CD4-positive, alpha-beta T cell treated with Interleukin-6 at 100 ng/mL for 8 hours (primary cell): ENCODE data around the gene LHFPL5.

Source experiments
- DNase-seq: peaks from one replicate; pipeline ENCODE4 v3.0.0-alpha.2; 2020; ENCODE audit warnings: mixed read lengths, low spot score

LHFPL5 gene

GRCh38 chr6:35794536-35795452 lies 10.4 kb upstream of the LHFPL5 start:
- no peak for DNase-seq

- DNase-seq = no peak
Measured at GRCh38 chr6:35795453-35796071, 9.6 kb upstream of the LHFPL5 start.

GRCh38 chr6:35796236-35796635 lies 8.9 kb upstream of the LHFPL5 start:
- no peak for DNase-seq

DNA sequence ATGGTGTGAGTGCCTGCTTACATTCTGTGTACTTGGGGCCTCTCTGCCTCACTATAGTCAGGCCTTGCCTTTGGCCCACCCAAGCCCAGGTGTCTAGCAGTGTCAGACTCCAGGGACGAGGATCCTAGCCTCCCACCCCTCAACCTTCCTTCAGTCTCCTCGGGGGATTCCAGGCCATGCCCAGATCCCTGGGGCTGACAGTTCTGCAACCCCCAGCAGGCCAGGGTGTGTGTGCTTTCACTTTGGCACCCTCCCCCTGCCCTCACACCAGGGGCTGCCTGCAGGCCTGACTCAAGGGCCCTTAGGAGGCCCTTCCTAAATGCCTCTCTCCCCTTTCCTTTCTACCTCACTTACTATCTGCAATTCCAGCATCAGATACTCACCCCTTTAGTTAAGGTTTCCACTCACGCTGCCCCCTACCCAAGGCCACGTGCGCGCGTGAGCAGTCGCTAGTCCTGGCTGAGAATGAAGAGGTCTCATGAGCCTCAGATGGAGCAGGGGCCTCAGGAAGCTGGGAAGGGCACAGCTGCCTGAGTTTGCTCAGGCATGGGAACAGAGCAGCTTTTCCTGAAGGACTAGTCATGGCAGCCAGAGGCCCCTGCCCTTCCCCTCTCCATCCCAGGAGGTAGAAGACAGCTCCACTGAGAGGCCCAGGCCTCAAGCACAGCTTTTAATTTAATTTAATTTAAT lies 7.2 kb upstream of the LHFPL5 start:
- DNase-seq = no peak

DNA sequence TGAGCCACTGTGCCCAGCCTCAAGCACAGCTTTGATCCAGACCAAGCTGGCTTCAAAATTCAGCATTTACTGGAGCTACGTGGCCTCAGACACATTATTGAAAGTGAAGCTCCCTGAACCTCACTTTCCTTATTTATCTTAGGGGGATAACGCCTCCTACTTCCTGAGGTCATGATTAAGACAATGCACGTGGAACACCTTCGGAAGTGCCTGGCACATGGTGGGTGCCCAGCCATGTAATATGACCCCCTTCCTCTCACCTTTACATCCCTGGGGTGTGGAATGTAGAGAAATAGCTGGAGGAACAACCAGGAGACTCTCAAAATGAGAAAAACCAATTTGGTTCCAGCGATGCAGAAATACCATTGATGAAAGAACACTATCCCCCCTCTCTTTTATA lies 6.4 kb upstream of the LHFPL5 start:
- DNase-seq = no peak

DNA sequence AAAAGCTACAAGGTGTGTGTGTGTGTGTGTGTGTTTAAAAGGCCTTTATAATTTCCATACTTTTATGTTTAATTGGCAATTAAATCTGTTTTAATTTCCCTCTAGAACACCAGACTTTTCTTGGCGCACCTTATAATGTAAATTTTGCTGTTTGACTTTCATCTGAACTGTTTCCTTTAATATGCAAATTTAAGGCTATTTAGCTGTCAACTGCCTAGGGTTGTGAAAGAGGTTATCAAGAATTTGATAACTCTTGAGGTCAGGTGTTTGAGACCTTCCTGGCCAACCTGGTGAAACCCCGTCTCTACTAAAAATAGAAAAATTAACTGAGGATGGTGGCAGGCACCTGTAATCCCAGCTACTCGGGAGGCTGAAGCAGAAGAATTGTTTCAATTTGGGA lies 4.0 kb upstream of the LHFPL5 start:
- no peak for DNase-seq

DNA sequence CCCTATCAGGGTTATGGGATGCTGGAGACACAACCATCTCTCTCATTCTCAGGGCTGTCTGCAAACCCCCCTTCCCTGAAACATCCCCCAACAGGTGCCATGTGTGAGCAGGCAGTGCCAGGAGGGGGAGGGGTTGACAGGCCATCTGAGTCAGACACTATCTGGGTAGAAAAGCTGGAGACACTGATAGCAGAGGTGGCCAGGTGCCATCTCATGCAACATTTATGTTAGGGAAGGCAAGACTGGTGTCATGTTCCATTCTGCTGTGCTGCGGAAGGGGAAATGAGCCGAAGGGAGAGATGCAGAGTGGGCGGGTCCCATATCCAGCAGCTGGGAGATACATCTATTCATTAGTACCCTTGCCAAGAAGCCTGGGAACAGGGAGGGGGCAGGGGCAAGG lies 3.5 kb downstream of the LHFPL5 start:
- no peak for DNase-seq

GRCh38 chr6:35809809-35810208 lies 4.7 kb downstream of the LHFPL5 start:
- DNase-seq = no peak

DNA sequence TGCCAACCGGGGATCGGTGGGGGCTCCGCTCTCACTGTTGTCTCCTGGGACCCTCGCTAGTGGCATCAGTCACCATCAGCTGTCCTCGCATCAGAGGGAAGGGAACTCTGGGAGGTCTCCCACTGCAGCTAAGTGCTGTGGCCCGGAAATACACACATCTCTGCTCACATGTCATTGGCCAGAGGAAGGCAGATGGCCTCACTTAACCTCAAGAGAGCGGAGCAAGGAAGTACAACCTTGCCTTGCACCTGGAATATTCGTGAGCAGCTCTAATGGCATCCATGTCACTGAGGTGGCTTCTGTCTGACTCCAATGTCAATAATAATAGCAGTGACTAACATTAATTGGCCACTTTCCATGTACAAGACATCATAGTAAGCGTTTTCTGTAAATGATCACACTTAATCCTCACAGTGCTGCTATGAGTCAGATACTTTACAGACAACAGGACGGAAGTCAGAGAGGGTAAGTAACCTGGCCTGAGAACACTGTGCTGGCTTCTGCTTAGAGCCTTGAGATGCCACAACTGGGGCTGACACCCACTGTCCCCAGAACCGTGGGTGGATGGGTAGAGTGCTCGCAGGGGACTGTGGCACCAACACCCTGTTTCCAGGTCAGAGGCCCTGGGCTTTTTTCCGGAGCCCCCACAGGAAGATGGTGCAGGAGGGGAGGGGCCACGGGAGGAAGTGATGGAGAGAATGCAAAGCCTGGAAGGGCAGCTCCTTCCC lies 6.0 kb downstream of the LHFPL5 start:
- DNase-seq = no peak

GRCh38 chr6:35811699-35811995 lies 6.5 kb downstream of the LHFPL5 start:
- DNase-seq = no peak

GRCh38 chr6:35817515-35817914 lies 12.4 kb downstream of the LHFPL5 start:
- no peak for DNase-seq

- no peak for DNase-seq
Measured at GRCh38 chr6:35823601-35824000, 18.4 kb downstream of the LHFPL5 start.

DNA sequence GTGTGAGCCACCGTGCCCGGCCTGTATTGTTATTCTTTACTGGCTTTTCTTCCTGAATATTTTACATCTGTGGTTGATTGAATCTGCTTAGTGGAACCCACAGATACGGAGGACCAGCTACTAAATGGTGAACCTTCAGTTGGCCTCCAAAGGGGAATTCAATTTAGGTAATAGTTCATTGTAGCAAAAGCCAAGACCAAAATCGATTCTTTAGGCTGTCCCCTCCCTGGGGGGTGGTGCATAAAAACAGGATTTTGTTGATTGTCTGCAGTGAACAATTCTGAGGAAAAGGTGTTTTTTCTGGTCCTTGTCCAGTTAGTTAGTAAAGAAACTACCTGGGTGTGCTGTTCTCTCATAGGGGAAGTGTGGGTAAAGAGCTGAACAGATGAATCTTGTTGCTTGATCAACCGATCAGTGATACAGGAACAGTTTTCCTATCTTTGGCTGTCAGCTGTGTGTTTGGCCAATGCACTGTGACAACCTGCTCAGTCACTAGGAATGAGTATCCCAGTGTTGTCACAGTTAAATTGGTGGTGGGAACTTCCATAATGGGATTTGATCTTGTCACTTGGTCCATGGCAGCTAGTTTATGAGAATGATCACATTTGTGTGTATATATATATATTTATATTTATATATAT lies 19.5 kb downstream of the LHFPL5 start:
- no peak for DNase-seq

GRCh38 chr6:35829306-35829705 lies 24.2 kb downstream of the LHFPL5 start:
- DNase-seq = no peak

DNA sequence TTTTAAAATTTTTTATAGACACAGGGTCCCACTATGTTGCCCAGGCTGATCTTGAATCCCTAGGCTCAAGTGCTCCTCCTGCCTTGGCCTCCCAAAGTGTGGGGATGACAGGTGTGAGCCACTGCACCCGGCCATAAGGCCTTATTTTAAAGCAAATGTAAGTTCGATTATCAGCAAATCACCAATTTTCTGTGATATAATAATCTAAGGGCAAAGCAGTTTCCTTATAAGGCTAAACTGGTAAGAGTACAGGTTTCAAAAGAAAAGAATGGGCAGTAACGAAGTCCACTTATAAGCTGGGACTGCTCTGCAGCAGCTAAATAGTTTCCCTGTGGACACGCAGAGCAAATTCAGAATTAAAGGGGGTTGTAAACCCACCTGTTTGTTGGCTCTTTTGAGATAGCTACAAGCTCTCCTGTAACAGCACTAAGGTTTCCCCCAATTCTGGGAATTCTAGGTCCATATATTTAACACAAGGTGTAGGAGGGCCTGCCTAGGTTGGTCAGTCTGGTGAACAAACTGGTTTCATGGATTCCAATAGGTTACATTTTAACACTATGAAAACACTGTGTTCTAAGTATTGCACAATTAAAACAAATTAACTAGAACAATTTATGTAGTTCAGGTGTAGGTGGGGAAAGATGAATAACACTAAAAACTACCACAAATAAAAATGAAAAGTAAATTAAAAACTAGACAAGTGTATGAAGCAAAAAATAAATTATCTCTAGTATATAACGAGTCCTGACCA lies 26.3 kb downstream of the LHFPL5 start:
- DNase-seq = no peak

GRCh38 chr6:35833536-35833935 lies 28.4 kb downstream of the LHFPL5 start:
- DNase-seq = no peak

- no peak for DNase-seq
Measured at GRCh38 chr6:35839019-35839418, 33.9 kb downstream of the LHFPL5 start.

- DNase-seq = no peak
Measured at GRCh38 chr6:35842381-35842780, 37.2 kb downstream of the LHFPL5 start.

- DNase-seq = no peak
Measured at GRCh38 chr6:35844290-35844689, 39.1 kb downstream of the LHFPL5 start.

GRCh38 chr6:35850208-35850607 lies 45.1 kb downstream of the LHFPL5 start:
- DNase-seq = no peak

DNA sequence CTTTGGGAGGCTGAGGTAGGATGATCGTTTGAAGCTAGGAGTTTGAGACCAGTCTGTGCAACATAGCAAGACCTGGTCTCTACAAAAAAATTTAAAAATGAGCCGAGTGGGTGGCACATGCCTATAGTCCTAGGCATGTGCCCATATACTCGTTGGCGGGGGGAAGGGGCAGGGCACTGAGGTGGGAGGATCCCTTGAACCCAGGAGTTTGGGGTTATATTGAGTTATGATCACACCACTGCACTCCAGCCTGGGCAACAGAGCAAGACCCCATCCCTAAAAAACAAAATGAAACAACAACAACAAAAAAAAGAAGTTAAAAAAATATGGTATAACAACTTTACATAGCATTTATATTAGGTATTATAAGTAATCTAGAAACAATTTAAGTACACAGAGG lies 47.8 kb downstream of the LHFPL5 start:
- no peak for DNase-seq
